ENCODE measurements around the gene KBTBD12.

Gene KBTBD12

GRCh38 chr3:128012050-128012449, 97.0 kb downstream of the KBTBD12 start:
- CTCF ChIA-PET, result interaction anchor here (0.7 to 2.0 kb wide), 3 partner anchors 14 to 122 kb away, joined by 3 to 8 read pairs (median 3); no protein-coding TSS in a partner anchor
- POLR2A ChIA-PET, result no interaction called here
- H3K4me3 ChIP-seq (ENCODE audit: low read depth, low read length), result no peak overlapping the region
- no peak for TF ChIP-seq CTCF (IDR thresholded peaks at IDR 0.05; ENCODE audit: insufficient read depth, low read length, missing control alignments)
- DNase-seq (ENCODE audit: low read depth, low spot score), result no peak

- DNase-seq (ENCODE audit: low read depth, low spot score), result no peak
- no peak overlapping the region for H3K4me3 ChIP-seq (ENCODE audit: low read depth, low read length)
- POLR2A ChIA-PET, result no interaction called here
- CTCF ChIA-PET, result no interaction called here
- TF ChIP-seq CTCF (IDR thresholded peaks at IDR 0.05; ENCODE audit: insufficient read depth, low read length, missing control alignments), result no peak
Measured at GRCh38 chr3:128014548-128014947, 99.5 kb downstream of the KBTBD12 start.

GRCh38 chr3:128016502-128016901, 101.5 kb downstream of the KBTBD12 start:
- no peak for TF ChIP-seq CTCF (IDR thresholded peaks at IDR 0.05; ENCODE audit: insufficient read depth, low read length, missing control alignments)
- ChIA-PET POLR2A (no interaction called here), CTCF (no interaction called here)
- DNase-seq (ENCODE audit: low read depth, low spot score), result no peak
- no peak overlapping the region for H3K4me3 ChIP-seq (ENCODE audit: low read depth, low read length)

GRCh38 chr3:128021768-128022372, 106.8 kb downstream of the KBTBD12 start:
- no peak for DNase-seq (ENCODE audit: low read depth, low spot score)
- CTCF ChIA-PET, result no interaction called here

GRCh38 chr3:128033102-128033501, 118.1 kb downstream of the KBTBD12 start:
- ChIA-PET CTCF (interaction anchor here (1.2 kb wide), 1 partner anchor 8 kb away, joined by 3 read pairs; no protein-coding TSS in a partner anchor), POLR2A (interaction anchor here (0.9 kb wide), 1 partner anchor 458 kb away, joined by 3 read pairs; no protein-coding TSS in a partner anchor)
- no peak for DNase-seq (ENCODE audit: low read depth, low spot score)
- no peak overlapping the region for H3K4me3 ChIP-seq (ENCODE audit: low read depth, low read length)
- TF ChIP-seq CTCF (IDR thresholded peaks at IDR 0.05; ENCODE audit: insufficient read depth, low read length, missing control alignments), result no peak

More at GRCh38 chr3:128021768-128022372, 106.8 kb downstream of the KBTBD12 start:
- TF ChIP-seq CTCF (IDR thresholded peaks at IDR 0.05; ENCODE audit: insufficient read depth, low read length, missing control alignments), result no peak
- POLR2A ChIA-PET, result no interaction called here
- no peak overlapping the region for H3K4me3 ChIP-seq (ENCODE audit: low read depth, low read length)

GRCh38 chr3:128036119-128036518, 121.1 kb downstream of the KBTBD12 start:
- no peak overlapping the region for H3K4me3 ChIP-seq (ENCODE audit: low read depth, low read length)
- no peak for TF ChIP-seq CTCF (IDR thresholded peaks at IDR 0.05; ENCODE audit: insufficient read depth, low read length, missing control alignments)
- CTCF ChIA-PET, result no interaction called here
- DNase-seq (ENCODE audit: low read depth, low spot score), result no peak
- POLR2A ChIA-PET, result no interaction called here
